GM23338 (cell line): Measurements from ENCODE around the gene SELENON. TPM values are rescaled to one million over a fixed set of nuclear protein-coding genes. Genes with fewer than 3 reads are reported as not detected.

ENCODE experiments used
- ATAC-seq: fragments of 200-7000 bp; cut with Tn5 transposase; 3 replicates; pipeline ENCODE4 v1.9.1; 2020
- DNase-seq: peaks from one replicate; pipeline ENCODE4 v3.0.0-alpha.2; 2015; ENCODE audit warnings: low spot score
- H2AFZ ChIP-seq: fragments of 200-600 bp; sonication (generic); 2 replicates; pipeline ENCODE4 v1.8.0; 2016; ENCODE audit warnings: antibody characterized with exemption, mild to moderate bottlenecking, moderate library complexity
- H3F3A ChIP-seq: fragments of 200-600 bp; sonication (generic); replicated peaks from 2 replicates; pipeline ENCODE4 v1.8.0; 2017; ENCODE audit warnings: antibody characterized with exemption, mixed run types, low read depth
- H3K27ac ChIP-seq: fragments of 200-600 bp; sonication (generic); 2 replicates; pipeline ENCODE4 v1.6.1; 2016; ENCODE audit warnings: low read depth
- H3K27me3 ChIP-seq: fragments of 200-600 bp; sonication (generic); 2 replicates; pipeline ENCODE4 v1.8.0; 2016; ENCODE audit warnings: mild to moderate bottlenecking, mixed run types, moderate library complexity; ENCODE audit not compliant: insufficient read depth
- H3K36me3 ChIP-seq: fragments of 200-600 bp; sonication (generic); 2 replicates; pipeline ENCODE4 v1.8.0; 2016; ENCODE audit warnings: mild to moderate bottlenecking; ENCODE audit not compliant: insufficient read depth
- H3K4me1 ChIP-seq: fragments of 200-600 bp; sonication (generic); 2 replicates; pipeline ENCODE4 v1.8.0; 2016; ENCODE audit warnings: mild to moderate bottlenecking, moderate library complexity; ENCODE audit not compliant: insufficient read depth
- H3K4me2 ChIP-seq: fragments of 200-600 bp; sonication (generic); 2 replicates; pipeline ENCODE4 v1.7.1; 2017; ENCODE audit warnings: mixed run types
- H3K4me3 ChIP-seq: fragments of 200-600 bp; sonication (generic); 2 replicates; pipeline ENCODE4 v1.6.1; 2016; ENCODE audit warnings: mixed run types
- H3K79me2 ChIP-seq: fragments of 200-600 bp; sonication (generic); replicated peaks from 2 replicates; pipeline ENCODE4 v1.8.0; 2017; ENCODE audit warnings: mild to moderate bottlenecking; ENCODE audit not compliant: insufficient read depth
- H3K9me2 ChIP-seq: fragments of 200-600 bp; sonication (generic); 2 replicates; pipeline ENCODE4 v1.8.0; 2017; ENCODE audit not compliant: insufficient read depth
- H4K20me1 ChIP-seq: fragments of 200-600 bp; sonication (generic); replicated peaks from 2 replicates; pipeline ENCODE4 v1.8.0; 2017; ENCODE audit warnings: mild to moderate bottlenecking; ENCODE audit not compliant: insufficient read depth
- H3K27ac Mint-ChIP-seq: 2 replicates; pipeline ENCODE4 v1.8.0; 2020; ENCODE audit warnings: inconsistent platforms, mild to moderate bottlenecking, moderate library complexity, mixed read lengths
- H3K27me3 Mint-ChIP-seq: 3 replicates; pipeline ENCODE4 v1.8.0; 2022; ENCODE audit warnings: low read depth, mild to moderate bottlenecking, moderate library complexity, mixed read lengths, inconsistent platforms; ENCODE audit not compliant: insufficient read depth, poor library complexity
- H3K36me3 Mint-ChIP-seq: 3 replicates; pipeline ENCODE4 v1.8.0; 2021; ENCODE audit warnings: low read depth, mild to moderate bottlenecking, inconsistent platforms, moderate library complexity, mixed read lengths
- H3K4me1 Mint-ChIP-seq: 3 replicates; pipeline ENCODE4 v1.8.0; 2020; ENCODE audit warnings: mild to moderate bottlenecking, inconsistent platforms, mixed read lengths
- H3K4me3 Mint-ChIP-seq: 3 replicates; pipeline ENCODE4 v1.8.0; 2021; ENCODE audit warnings: moderate library complexity, mild to moderate bottlenecking, inconsistent platforms, mixed read lengths
- H3K9me3 Mint-ChIP-seq: 3 replicates; pipeline ENCODE4 v1.8.0; 2020; ENCODE audit warnings: moderate library complexity, mild to moderate bottlenecking, inconsistent platforms, mixed read lengths
- ETS1 ChIP-seq: IDR thresholded peaks from 2 replicates; pipeline ENCODE4 v1.6.1; 2016; ENCODE audit warnings: antibody characterized with exemption
- EZH2 ChIP-seq: fragments of 200-600 bp; sonication (generic); IDR thresholded peaks from one replicate; pipeline ENCODE4 v1.8.0; 2017; ENCODE audit warnings: antibody characterized with exemption, mild to moderate bottlenecking, low read depth; ENCODE audit not compliant: unreplicated experiment
- JUNB ChIP-seq: IDR thresholded peaks from one replicate; pipeline ENCODE4 v1.6.1; 2016; ENCODE audit warnings: antibody characterized with exemption; ENCODE audit not compliant: unreplicated experiment
- NANOG ChIP-seq: IDR thresholded peaks from 2 replicates; pipeline ENCODE4 v1.6.1; 2016; ENCODE audit warnings: antibody characterized with exemption, borderline replicate concordance
- POLR2AphosphoS5 ChIP-seq: IDR thresholded peaks from 2 replicates; pipeline ENCODE4 v1.6.1; 2016; ENCODE audit warnings: antibody characterized with exemption, low read depth
- REST ChIP-seq: IDR thresholded peaks from one replicate; pipeline ENCODE4 v1.6.1; 2018; ENCODE audit warnings: antibody characterized with exemption; ENCODE audit not compliant: unreplicated experiment
- STAT1 ChIP-seq: IDR thresholded peaks from one replicate; pipeline ENCODE4 v1.6.1; 2016; ENCODE audit warnings: antibody characterized with exemption; ENCODE audit not compliant: unreplicated experiment
- ZNF114 ChIP-seq: fragments of 250-450 bp; sonication (Bioruptor Pico); IDR thresholded peaks from 2 replicates; pipeline ENCODE4 v1.5.0; 2020; ENCODE audit warnings: mild to moderate bottlenecking, moderate library complexity
- ZNF331 ChIP-seq: fragments of 250-450 bp; sonication (Bioruptor Pico); IDR thresholded peaks from 2 replicates; pipeline ENCODE4 v1.5.0; 2020; ENCODE audit warnings: low read depth, mild to moderate bottlenecking, moderate library complexity
- ZNF462 ChIP-seq: fragments of 250-450 bp; sonication (Bioruptor Pico); IDR thresholded peaks from 2 replicates; pipeline ENCODE4 v1.5.0; 2020; ENCODE audit warnings: mild to moderate bottlenecking, moderate library complexity
- polyA plus RNA-seq: library from polyadenylated mRNA; unstranded; fragments of >200 nt; fragmentation: Nextera tagmentation; extraction: Ambion mirVana; gene quantifications from 2 replicates; pipeline ENCODE4 v1.2.1, GENCODE V29; 2016
- total RNA-seq: library from RNA; depleted of rRNA; stranded (reverse); fragments of >200 nt; shearing (Covaris generic); gene quantifications from 2 replicates; pipeline ENCODE4 v1.2.3, GENCODE V29; 2014

Gene SELENON
- total and polyA plus RNA-seq, 2 experiments from 2014 or later: 17.9 to 93.2 TPM

- no peak for TF ChIP-seq ZNF462 (CRISPR knock-in tag)
These were observed 42.7 kb upstream of the SELENON start (continued) for GRCh38 chr1:25757151-25757845.

GRCh38 chr1:25757846-25758185 is 42.2 kb upstream of the SELENON start:
- DNase-seq (peak; percentile 32), ATAC-seq (peak; percentile 49)

More at GRCh38 chr1:25757846-25758185, 42.2 kb upstream of the SELENON start:
- Mint-ChIP-seq H3K36me3 (no peaks in the 10 kb centered on the region), H3K27me3 (peaks cover 10% of the 10 kb centered on the region), H3K4me1 (peaks cover 42% of the 10 kb centered on the region), H3K27ac (no peak overlapping the region), H3K4me3 (no peak overlapping the region), H3K9me3 (no peaks in the 10 kb centered on the region)
- Histone ChIP-seq H4K20me1 (no peaks in the 10 kb centered on the region), H3K27me3 (no peaks in the 10 kb centered on the region), H3K27ac (no peak overlapping the region; the same call in 1 of the 2 replicates), H2AFZ (no peak overlapping the region), H3K79me2 (no peaks in the 10 kb centered on the region), H3K36me3 (no peaks in the 10 kb centered on the region), H3K4me1 (0 out of 2 replicates have a peak, but pooled peaks cover 12% of the 10 kb centered on the region), H3K9me2 (no peaks in the 10 kb centered on the region), H3F3A (no peaks in the 10 kb centered on the region), H3K4me2 (no peak overlapping the region), H3K4me3 (no peak overlapping the region)
- no peak for TF ChIP-seq EZH2
- TF ChIP-seq ETS1: no peak
- TF ChIP-seq ZNF331 (CRISPR knock-in tag): no peak
- no peak for TF ChIP-seq ZNF114 (CRISPR knock-in tag)
- TF ChIP-seq JUNB: no peak
- no peak for TF ChIP-seq REST
- TF ChIP-seq POLR2AphosphoS5: no peak
- no peak for TF ChIP-seq STAT1
- no peak for TF ChIP-seq NANOG
